ENCODE data around the gene PLIN3.
A peak's percentile ranks its signal among the peaks of the same experiment; 100 is the strongest.
"Not testable (repeated sequence)": the region's sequence is repeated elsewhere in the genome, so short reads cannot be mapped to it uniquely, and the experiment has no call there.

PLIN3 gene

DNA sequence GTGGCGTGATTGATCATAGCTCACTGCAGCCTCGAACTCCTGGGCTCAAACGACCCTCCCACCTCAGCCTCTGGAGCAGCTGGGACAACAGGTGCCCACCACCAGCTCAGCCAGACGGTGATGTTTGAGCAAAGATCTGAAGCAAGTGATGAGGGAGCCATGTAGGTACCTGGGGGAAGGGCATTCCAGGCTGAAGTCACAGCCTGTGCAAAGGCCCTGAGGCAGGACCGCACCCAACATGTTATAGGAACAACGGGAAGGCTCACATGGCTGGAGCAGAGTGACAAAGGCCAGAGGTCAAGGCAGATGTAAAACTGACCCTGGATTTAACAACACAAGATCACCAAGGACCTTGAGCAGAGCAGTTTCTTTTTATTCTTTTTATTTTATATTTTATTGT lies 61.1 kb downstream of the PLIN3 start:
- DNase-seq = no peak

DNA sequence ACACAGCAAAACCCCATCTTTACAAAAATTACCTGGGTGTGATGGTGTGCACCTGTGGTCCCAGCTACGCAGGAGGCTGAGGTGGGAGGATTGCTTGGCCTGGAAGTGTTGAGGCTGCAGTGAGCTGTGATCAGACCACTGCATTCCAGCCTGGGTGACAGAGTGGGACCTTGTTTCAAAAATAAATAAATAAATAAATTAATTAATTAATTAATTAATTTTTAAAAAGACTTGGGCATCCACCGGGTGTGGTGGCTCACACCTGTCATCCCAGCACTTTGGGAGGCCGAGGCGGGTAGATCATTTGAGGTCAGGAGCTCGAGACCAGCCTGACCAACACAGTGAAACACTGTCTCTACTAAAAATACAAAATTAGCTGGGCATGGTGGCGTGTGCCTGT lies 62.3 kb downstream of the PLIN3 start:
- not testable (repeated sequence) for DNase-seq

DNA sequence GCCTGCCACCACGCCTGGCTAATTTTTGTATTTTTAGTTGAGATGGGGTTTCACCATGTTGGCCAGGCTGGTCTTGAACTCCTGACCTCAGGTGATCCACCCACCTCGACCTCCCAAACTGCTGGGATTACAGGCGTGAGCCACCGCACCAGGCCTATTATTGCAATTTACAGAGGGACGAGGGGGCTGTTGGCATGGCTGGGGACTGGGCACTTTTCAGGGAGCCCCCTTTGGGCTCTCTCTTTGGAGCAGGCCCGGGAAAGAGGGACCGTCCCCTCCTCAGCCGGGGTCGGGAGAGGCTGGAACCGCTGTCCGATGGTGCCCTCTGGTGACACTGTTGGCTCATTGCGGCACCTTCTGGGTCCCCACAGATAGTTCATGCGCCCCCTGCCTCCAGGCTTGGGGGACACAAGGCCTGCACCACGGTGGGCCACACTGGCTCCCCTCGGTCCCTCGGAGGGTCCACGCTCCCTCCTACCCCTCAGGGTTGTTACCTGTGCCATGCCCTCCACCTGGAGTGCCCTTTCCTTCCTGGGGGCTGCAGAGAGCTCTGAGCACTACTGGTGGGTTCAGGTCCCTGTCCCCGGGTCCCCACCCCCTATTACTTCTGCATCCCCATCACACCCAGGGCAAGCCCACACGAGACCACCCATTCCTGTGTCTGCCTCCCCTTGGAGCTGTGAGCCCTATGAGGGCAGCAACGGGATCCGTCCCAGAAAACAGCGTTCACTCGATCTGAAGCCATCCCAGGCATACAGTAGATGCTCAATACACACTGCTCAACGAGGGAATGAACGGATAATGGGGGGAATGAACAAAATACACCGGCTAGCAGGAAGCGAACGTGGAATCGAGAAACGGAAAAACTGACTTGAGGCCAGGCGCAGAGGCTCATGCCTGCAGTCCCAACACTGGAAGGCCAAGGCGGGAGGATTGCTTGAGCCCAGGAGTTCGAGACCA lies 63.5 kb downstream of the PLIN3 start:
- peak; percentile 69 for DNase-seq

DNA sequence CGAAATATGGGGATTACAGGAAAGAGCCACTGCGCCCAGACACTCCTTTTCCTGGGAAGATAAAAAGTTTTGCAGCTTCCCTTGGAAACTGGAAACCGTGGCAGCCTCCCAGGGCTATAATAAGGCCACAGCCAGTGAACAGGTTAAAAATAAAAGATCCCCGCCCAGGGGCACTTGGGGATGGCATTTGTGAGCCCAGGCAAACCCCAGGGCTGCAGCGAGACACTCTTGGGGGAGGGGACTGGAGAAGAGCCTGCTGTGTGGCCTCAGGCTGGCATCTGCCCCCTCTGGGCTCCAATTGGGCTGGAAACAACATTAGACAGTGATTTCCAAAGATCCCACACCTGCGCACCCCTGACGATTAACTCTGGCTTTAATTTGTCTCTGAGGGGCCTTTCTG lies 64.8 kb downstream of the PLIN3 start:
- no peak for DNase-seq

DNA sequence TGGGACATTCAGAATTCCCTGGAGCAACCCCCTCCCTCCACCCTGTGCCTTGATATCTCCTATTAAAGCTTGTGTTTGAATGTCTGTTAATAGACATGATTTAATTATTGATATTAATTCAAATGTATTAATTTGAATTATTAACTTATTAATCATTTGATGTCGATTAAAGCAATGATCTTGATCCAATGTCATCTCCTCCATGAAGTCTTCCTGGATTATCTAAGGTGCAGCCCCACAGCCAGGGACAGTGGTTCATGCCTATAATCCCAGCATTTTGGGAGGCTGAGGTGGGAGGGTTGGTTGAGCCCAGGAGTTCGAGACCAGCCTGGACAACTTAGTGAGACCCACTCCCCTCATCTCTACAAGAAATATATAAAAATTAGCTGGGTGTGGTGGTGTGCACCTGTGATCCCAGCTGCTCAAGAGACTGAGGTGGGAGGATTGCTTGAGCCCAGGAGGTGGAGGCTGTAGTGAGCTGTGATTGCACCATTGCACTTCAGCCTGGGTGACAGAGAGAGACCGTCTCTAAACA lies 66.3 kb downstream of the PLIN3 start:
- DNase-seq = no peak

DNA sequence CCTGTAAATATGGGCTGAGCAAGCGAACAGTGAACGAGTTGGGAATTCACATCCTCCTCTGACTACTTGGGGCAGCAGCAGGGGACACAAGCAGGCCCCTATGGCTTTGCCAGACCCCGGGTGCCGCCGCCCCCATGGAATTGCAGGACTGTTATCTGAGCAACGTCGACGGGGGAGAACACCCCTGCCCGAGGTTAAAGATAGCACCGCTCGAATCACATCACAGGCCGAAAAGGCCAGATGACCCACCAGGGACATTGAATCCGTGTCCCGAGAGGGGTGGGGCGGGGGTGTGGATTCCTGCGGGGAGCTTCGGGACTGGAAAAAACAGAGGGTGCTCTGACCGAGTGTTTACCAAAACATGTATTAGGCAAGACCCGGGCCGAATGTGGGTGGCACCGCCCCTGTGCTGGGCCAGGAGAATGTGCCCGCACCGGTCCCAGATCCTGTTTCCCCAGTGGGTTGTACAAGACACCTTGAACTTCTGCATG lies 66.8 kb downstream of the PLIN3 start:
- DNase-seq = no peak

DNA sequence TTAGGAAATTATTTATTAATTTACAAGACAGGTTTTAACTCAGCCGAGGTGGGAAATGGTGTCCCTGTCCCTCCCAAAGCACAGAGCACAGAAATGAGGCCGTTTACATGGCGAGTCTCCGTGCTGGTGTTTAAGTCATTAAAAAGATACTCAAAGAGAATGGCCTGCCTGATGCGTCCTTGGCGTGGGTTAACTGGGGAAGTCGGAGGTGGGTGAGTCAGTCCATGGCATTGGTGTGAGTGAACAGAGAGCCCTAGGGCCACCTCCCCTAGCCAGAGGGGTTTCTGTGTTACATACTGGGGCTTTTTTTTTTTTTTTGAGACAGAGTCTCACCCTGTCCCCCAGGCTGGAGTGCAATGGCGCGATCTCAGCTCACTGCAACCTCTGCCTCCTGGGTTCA lies 72.1 kb downstream of the PLIN3 start:
- no peak for DNase-seq

DNA sequence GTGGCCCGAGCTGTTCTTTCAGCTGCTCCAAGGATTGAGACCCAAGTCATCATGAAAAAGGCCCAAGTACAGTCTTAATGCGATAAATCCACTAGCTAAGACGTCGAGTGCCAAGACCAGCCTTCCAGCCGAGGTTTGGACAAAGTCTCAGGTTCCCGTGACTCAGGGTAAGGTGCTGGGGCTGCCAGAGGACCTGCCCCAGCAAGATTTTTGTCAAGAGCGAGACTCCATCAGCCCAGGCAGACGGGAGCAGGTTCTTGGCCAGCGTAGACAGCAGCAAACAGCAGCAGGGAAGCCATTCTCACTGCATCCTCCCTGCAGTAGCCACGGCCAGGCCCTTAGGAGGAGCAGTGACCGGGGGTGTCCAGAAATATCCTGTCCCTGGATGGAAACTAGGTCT lies 72.5 kb downstream of the PLIN3 start:
- DNase-seq = no peak

DNA sequence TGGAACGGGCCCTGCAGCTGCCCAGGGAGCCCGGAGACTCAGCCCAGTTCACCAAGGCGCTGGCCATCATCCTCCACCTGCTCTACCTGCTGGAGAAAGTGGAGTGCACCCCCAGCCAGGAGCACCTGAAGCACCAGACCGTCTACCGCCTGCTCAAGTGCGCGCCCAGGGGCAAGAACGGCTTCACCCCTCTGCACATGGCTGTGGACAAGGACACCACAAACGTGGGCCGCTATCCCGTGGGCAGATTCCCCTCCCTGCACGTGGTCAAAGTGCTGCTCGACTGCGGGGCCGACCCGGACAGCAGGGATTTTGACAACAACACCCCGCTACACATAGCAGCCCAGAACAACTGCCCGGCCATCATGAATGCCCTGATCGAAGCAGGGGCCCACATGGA lies 74.2 kb downstream of the PLIN3 start:
- DNase-seq = not testable (repeated sequence)

DNA sequence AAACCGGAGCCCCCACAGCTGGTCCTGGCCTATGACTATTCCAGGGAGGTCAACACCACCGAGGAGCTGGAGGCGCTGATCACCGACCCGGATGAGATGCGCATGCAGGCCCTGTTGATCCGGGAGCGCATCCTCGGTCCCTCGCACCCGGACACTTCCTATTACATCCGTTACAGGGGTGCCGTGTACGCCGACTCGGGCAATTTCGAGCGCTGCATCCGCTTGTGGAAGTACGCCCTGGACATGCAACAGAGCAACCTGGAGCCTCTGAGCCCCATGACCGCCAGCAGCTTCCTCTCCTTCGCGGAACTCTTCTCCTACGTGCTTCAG lies 74.6 kb downstream of the PLIN3 start:
- DNase-seq = not testable (repeated sequence)

DNA sequence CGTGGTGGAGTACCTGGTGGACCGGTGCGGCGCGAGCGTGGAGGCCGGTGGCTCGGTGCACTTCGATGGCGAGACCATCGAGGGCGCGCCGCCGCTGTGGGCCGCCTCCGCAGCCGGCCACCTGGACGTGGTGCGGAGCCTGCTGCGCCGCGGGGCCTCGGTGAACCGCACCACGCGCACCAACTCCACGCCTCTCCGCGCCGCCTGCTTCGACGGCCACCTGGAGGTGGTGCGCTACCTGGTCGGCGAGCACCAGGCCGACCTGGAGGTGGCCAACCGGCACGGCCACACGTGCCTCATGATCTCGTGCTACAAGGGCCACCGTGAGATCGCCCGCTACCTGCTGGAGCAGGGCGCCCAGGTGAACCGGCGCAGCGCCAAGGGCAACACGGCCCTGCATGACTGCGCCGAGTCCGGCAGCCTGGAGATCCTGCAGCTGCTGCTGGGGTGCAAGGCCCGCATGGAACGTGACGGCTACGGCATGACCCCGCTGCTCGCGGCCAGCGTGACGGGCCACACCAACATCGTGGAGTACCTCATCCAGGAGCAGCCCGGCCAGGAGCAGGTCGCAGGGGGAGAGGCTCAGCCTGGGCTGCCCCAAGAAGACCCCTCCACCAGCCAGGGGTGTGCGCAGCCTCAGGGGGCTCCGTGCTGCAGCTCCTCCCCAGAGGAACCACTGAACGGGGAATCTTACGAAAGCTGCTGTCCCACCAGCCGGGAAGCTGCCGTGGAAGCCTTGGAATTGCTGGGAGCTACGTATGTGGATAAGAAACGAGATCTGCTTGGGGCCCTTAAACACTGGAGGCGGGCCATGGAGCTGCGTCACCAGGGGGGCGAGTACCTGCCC lies 75.2 kb downstream of the PLIN3 start:
- DNase-seq = peak; percentile 15

DNA sequence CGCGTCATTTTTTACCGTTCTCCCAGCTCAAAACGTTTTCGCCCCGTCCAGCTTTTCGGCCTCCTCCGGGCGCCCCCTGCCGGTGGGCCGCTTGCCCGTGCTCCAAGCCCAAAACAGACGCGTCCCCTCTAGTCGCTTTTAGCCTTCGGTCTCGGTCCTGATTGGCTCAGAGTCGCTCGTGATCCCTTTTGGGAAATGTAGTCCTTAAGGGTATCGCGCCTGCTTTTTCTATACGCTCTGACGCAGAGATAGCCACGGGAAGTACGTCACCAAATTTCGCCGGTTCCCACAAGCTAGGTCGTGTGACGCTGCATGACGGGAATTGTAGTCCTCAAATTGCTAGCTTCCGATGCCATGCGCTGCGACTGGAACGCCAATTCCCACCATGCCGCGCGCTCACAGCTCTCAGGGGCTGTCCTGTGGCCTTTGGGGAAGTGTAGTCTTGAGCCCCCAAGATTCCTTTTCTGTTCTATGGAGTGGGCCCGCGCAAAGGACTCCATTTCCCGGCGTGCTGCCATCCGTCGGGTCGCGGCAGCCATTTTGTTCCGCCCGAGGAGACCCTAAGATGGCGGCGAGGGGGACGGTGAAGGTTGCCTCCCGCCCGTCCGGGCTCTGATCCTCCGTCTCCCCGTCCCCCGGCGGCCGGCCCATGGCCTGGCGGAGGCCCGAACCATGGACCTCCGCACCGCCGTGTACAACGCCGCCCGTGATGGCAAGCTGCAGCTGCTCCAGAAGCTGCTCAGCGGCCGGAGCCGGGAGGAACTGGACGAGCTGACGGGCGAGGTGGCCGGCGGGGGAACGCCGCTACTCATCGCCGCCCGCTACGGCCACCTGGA lies 76.1 kb downstream of the PLIN3 start, which contains the start of gene FEM1A:
Gene FEM1A (plus strand): TSS at position 552 of the 836 bp plus-strand sequence. CDS start 121 bp downstream, at position 673.
- DNase-seq = peak; percentile 100
